GM10248 (cell line): Measurements from ENCODE around the gene ZBTB20.

Source experiments
- CTCF ChIA-PET: fragments of 300-600 bp; sonication (Branson Sonifier 250); formaldehyde crosslinking; extraction: SDS; loops from one replicate; lab custom pipeline; 2021; ENCODE audit warnings: antibody characterized with exemption; lab: Yijun Ruan, JAX
- POLR2A ChIA-PET: fragments of 350-650 bp; sonication (Branson Sonifier 250); formaldehyde crosslinking; extraction: SDS; loops from one replicate; lab custom pipeline; 2020; ENCODE audit warnings: antibody characterized with exemption; lab: Yijun Ruan, JAX
- DNase-seq: peaks from one replicate; pipeline ENCODE4 v3.0.0; 2012; ENCODE audit errors: extremely low spot score
- CTCF ChIP-seq: IDR thresholded peaks from 2 replicates; pipeline ENCODE4 v1.5.1; 2012; ENCODE audit warnings: mild to moderate bottlenecking, low read depth; ENCODE audit errors: extremely low read depth, missing control alignments, control extremely low read depth

Gene ZBTB20

DNA sequence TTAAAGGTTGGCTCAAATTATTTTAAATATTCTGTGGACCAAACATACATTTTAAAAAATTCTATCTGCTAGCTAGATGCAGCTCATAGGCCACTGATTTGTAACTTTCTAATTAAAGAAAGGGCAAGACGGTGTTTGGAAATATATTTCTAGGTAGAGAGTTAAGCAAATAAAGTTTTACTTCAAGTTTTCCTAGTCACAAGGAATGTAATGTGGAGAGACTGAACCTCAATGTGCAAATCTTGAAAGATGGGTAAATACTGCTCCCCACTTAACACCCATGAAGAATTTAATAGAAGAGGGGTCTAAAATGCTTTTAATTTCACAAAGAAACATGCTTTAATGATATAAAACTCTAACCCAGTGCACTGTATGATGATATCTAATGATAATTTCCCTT, 678.0 kb downstream of the ZBTB20 start:
- no peak for TF ChIP-seq CTCF
- DNase-seq: no peak
- ChIA-PET CTCF (no interaction called here), POLR2A (no interaction called here)

DNA sequence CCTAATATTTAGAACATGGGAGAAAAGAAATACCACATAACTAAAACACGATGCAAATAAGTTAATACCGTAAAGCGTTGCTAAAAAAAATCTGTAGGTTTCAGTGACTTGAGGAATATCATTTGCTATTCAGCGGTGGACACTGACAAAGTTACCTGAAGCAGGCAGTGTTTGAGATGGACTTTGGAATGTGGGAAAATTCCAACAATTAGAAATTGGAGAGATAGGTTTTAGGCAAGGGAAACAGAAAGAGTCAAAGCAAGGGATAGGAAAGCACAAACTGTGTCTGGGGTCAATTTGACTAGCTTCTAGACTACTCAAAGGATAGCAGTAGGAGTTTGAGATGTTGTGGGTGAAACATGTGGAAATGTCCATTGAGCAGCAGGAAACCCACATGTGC, 680.3 kb downstream of the ZBTB20 start:
- ChIA-PET POLR2A (no interaction called here), CTCF (no interaction called here)
- DNase-seq: no peak
- no peak for TF ChIP-seq CTCF

- no peak for DNase-seq
- ChIA-PET CTCF (no interaction called here), POLR2A (no interaction called here)
- TF ChIP-seq CTCF: no peak
Observed at GRCh38 chr3:114466251-114466650, 680.8 kb downstream of the ZBTB20 start.

DNA sequence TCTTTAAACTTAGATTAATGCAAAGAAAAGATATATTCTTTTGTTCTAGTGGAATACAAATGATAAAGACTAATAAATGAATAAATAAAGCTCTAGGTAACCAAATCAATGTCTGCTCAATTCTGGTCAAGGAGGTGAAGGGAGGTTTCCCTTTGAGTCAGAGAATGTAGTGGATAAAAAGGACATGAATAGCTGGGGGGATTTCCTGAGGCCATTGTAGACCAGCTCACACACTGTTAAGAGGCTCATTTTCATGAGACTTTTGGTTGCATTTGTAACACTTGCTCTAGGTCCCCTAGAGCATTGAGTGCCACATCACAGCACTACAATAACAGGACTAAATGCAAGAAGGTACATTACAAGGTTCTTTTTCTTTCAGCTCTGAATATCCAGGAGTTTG, 682.5 kb downstream of the ZBTB20 start:
- TF ChIP-seq CTCF: no peak
- ChIA-PET CTCF (interaction anchor here (0.8 to 1.7 kb wide), 4 partner anchors 11 to 55 kb away, joined by 3 to 6 read pairs (median 3); no protein-coding TSS in a partner anchor), POLR2A (no interaction called here)
- peak; percentile 51 for DNase-seq

DNA sequence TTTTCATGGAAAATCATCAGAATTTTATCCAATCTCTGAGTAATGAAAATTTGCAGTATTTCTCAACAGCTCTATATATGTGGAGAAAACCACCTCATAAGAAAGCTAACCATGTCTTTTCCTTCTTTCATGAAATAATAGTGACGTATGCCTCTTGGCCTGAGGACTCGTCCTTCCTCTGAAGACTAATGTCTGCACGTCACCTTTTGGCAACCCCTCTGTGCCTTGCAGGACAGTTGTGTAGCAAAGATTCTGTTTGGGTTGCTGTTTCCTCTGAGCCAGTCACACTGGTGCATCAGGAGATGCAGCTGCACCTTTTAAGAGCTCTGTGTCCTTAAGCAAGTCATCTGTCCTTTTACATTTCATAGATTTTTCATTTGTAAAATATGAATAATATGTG, 684.3 kb downstream of the ZBTB20 start:
- ChIA-PET POLR2A (no interaction called here), CTCF (interaction anchor here (1.5 to 2.4 kb wide), 2 partner anchors 19 to 45 kb away, joined by 5 read pairs; no protein-coding TSS in a partner anchor)
- TF ChIP-seq CTCF: no peak
- no peak for DNase-seq

- no peak for TF ChIP-seq CTCF
- ChIA-PET POLR2A (no interaction called here), CTCF (interaction anchor here (0.9 to 2.4 kb wide), 5 partner anchors 13 to 170 kb away, joined by 3 to 5 read pairs (median 5); no protein-coding TSS in a partner anchor)
- DNase-seq: no peak
Observed at GRCh38 chr3:114460459-114460858, 686.6 kb downstream of the ZBTB20 start.
